Natural killer cell (primary cell): Measurements from ENCODE around the gene ACVR1. TPM values are rescaled to one million over a fixed set of nuclear protein-coding genes. Genes with fewer than 3 reads are reported as not detected.

Source experiments
- ATAC-seq, 3 donors: fragments of 150-1000 bp in 2 of 3; fragments of 200-7000 bp in 1 of 3; cut with Tn5 transposase; 1 replicate in 1 of 3; 2 replicates in 2 of 3; pipeline ENCODE4 v1.10.0; 2021; ENCODE audit warnings: mild to moderate bottlenecking in 2 of 3, moderate library complexity in 2 of 3
- DNase-seq, 2 donors: peaks; one replicate each; pipeline versions ENCODE4 v3.0.0 to v3.0.0-alpha.2; 2013 to 2021; ENCODE audit warnings: mixed read lengths in 1 of 2
- H3K27ac ChIP-seq: one replicate; pipeline ENCODE4 v1.5.1; 2013; ENCODE audit warnings: mild to moderate bottlenecking, low read length
- H3K27me3 ChIP-seq: one replicate; pipeline ENCODE4 v1.6.1; 2013; ENCODE audit warnings: low read length; ENCODE audit not compliant: control insufficient read depth, insufficient read depth
- H3K36me3 ChIP-seq: one replicate; pipeline ENCODE4 v1.6.1; 2013; ENCODE audit warnings: low read length; ENCODE audit not compliant: control insufficient read depth, insufficient read depth
- H3K4me1 ChIP-seq: one replicate; pipeline ENCODE4 v1.6.1; 2013; ENCODE audit warnings: low read length; ENCODE audit not compliant: control insufficient read depth, insufficient read depth
- H3K4me3 ChIP-seq: one replicate; pipeline ENCODE4 v1.5.1; 2013; ENCODE audit warnings: low read length
- H3K9me3 ChIP-seq: one replicate; pipeline ENCODE4 v1.6.1; 2013; ENCODE audit warnings: low read length; ENCODE audit not compliant: control insufficient read depth, insufficient read depth
- H3K27ac Mint-ChIP-seq, 2 donors: one replicate each; pipeline ENCODE4 v1.8.0; 2022; ENCODE audit warnings: mild to moderate bottlenecking in 2 of 2, mixed read lengths in 2 of 2, moderate library complexity in 1 of 2
- H3K27me3 Mint-ChIP-seq, 2 donors: one replicate each; pipeline ENCODE4 v1.8.0; 2022; ENCODE audit warnings: low read depth in 2 of 2, mixed read lengths in 2 of 2
- H3K36me3 Mint-ChIP-seq: one replicate; pipeline ENCODE4 v1.8.0; 2022; ENCODE audit warnings: mixed read lengths
- H3K4me1 Mint-ChIP-seq, 2 donors: one replicate each; pipeline ENCODE4 v1.8.0; 2022; ENCODE audit warnings: mixed read lengths in 2 of 2
- H3K4me3 Mint-ChIP-seq: one replicate; pipeline ENCODE4 v1.8.0; 2022; ENCODE audit warnings: mild to moderate bottlenecking, moderate library complexity, mixed read lengths
- H3K9me3 Mint-ChIP-seq, 2 donors: one replicate each; pipeline ENCODE4 v1.8.0; 2022; ENCODE audit warnings: mixed read lengths in 2 of 2
- CTCF ChIP-seq: fragments of 200-600 bp; IDR thresholded peaks from one replicate; pipeline ENCODE4 v1.8.0; 2022; ENCODE audit warnings: antibody characterized with exemption
- WGBS: methylation state at CpG from one replicate; pipeline ENCODE4 v1.1.7; 2013; ENCODE audit warnings: missing lambda C conversion rate; ENCODE audit not compliant: insufficient coverage; 5-methylcytosine and 5-hydroxymethylcytosine counted together
- intact Hi-C: fragments of 100-400 bp; cut with micrococcal nuclease; formaldehyde crosslinking; loops from one replicate; pipeline ENCODE4 v1.14.2; 2022
- total RNA-seq, 4 donors: library from RNA; stranded (reverse); fragments of 120-200 nt in 1 of 4; gene quantifications; one replicate each; pipeline versions ENCODE4 v1.2.3 to v1.2.4, GENCODE V29; 2013 to 2022

ACVR1 gene
- total RNA-seq, 3 donors from 2014 or later (not counting 1 experiment from before 2014, with no cell fraction given) = 3.3 to 6.9 (median 6.1) TPM

- H3K36me3 ChIP-seq = no peaks in the 10 kb centered on the region
- WGBS = 87% methylated on average over 3 of the region's 3 CpGs
- no peak overlapping the region for H3K4me3 ChIP-seq
- no peaks in the 10 kb centered on the region for H3K9me3 ChIP-seq
- Mint-ChIP-seq H3K4me1 (no peaks in the 10 kb centered on the region), H3K4me3 (no peak overlapping the region), H3K36me3 (no peaks in the 10 kb centered on the region), H3K27ac (no peak overlapping the region), H3K9me3 (no peaks in the 10 kb centered on the region), H3K27me3 (no peaks in the 10 kb centered on the region)
- no peaks in the 10 kb centered on the region for H3K27me3 ChIP-seq
- H3K27ac ChIP-seq = no peak overlapping the region
- TF ChIP-seq CTCF = no peak
- no peak for ATAC-seq
- no peak for DNase-seq
- no peaks in the 10 kb centered on the region for H3K4me1 ChIP-seq
- intact Hi-C loops = no loop called here
Measured at GRCh38 chr2:157866202-157866601, 9.9 kb downstream of the ACVR1 start.

GRCh38 chr2:157864857-157865430, 11.2 kb downstream of the ACVR1 start:
- intact Hi-C loops = no loop called here
- H3K4me3 Mint-ChIP-seq = no peak overlapping the region
- Histone ChIP-seq H3K27ac (no peak overlapping the region), H3K4me1 (no peaks in the 10 kb centered on the region), H3K4me3 (no peak overlapping the region), H3K9me3 (no peaks in the 10 kb centered on the region), H3K36me3 (no peaks in the 10 kb centered on the region), H3K27me3 (no peaks in the 10 kb centered on the region)
- no peaks in the 10 kb centered on the region for H3K36me3 Mint-ChIP-seq
- H3K9me3 Mint-ChIP-seq = no peaks in the 10 kb centered on the region
- ATAC-seq (no peak), DNase-seq (no peak)
- no peaks in the 10 kb centered on the region for H3K4me1 Mint-ChIP-seq
- no peak for TF ChIP-seq CTCF
- no peak overlapping the region for H3K27ac Mint-ChIP-seq
- H3K27me3 Mint-ChIP-seq = no peaks in the 10 kb centered on the region
- WGBS = 65% methylated on average over 2 of the region's 2 CpGs

DNA sequence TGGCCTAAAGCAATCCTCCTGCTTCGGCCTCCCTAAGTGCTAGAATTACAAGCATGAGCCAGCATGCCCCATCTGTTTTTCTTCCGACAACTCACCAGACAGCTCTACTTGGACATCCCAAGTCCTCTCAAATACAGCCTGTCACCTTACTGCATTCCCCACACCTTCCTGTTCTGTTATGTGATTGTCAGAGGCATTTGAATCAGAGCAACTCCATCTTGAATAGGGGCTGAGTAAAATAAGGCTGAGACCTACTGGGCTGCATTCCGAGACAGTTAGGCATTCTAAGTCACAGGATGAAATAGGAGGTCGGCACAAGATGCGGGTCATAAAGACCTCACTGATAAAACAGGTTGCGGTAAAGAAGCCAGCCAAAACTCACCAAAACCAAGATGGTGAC, 17.3 kb downstream of the ACVR1 start:
- 80% methylated on average over 6 of the region's 6 CpGs for WGBS
- TF ChIP-seq CTCF = no peak
- Histone ChIP-seq H3K27me3 (no peaks in the 10 kb centered on the region), H3K4me1 (no peaks in the 10 kb centered on the region), H3K27ac (no peak overlapping the region), H3K9me3 (no peaks in the 10 kb centered on the region), H3K36me3 (no peaks in the 10 kb centered on the region), H3K4me3 (no peak overlapping the region)
- no peaks in the 10 kb centered on the region for H3K9me3 Mint-ChIP-seq
- DNase-seq (no peak), ATAC-seq (no peak)
- no peak overlapping the region for H3K27ac Mint-ChIP-seq
- no peaks in the 10 kb centered on the region for H3K4me1 Mint-ChIP-seq
- no peaks in the 10 kb centered on the region for H3K36me3 Mint-ChIP-seq
- H3K4me3 Mint-ChIP-seq = no peak overlapping the region
- intact Hi-C loops = no loop called here
- H3K27me3 Mint-ChIP-seq = no peaks in the 10 kb centered on the region

- no peak for DNase-seq
- H3K4me1 ChIP-seq = no peaks in the 10 kb centered on the region
- Mint-ChIP-seq H3K9me3 (no peaks in the 10 kb centered on the region), H3K27me3 (no peaks in the 10 kb centered on the region), H3K4me1 (no peaks in the 10 kb centered on the region), H3K4me3 (no peak overlapping the region), H3K36me3 (no peaks in the 10 kb centered on the region), H3K27ac (no peak overlapping the region)
- 80% methylated on average over 4 of the region's 4 CpGs for whole genome bisulfite sequencing
- H3K4me3 ChIP-seq = no peak overlapping the region
- no peaks in the 10 kb centered on the region for H3K9me3 ChIP-seq
- intact Hi-C loops = no loop called here
- no peaks in the 10 kb centered on the region for H3K36me3 ChIP-seq
- H3K27me3 ChIP-seq = no peaks in the 10 kb centered on the region
- ATAC-seq = no peak
- no peak for TF ChIP-seq CTCF
- no peak overlapping the region for H3K27ac ChIP-seq
Measured at GRCh38 chr2:157857881-157858280, 18.2 kb downstream of the ACVR1 start.
